Upper lobe of left lung (tissue), 4 donors: Measurements from ENCODE around the gene PAIP2.
"Not testable (repeated sequence)": the region's sequence is repeated elsewhere in the genome, so short reads cannot be mapped to it uniquely, and the experiment has no call there.

Source experiments
- CTCF ChIP-seq, 6 experiments: fragments of 450-650 bp in 4 of 6; fragments of 200-600 bp in 2 of 6; sonication (generic) in 2 of 6; IDR thresholded peaks; one replicate each; pipeline ENCODE4 v1.5.1; 2016 to 2019; ENCODE audit warnings: antibody characterized with exemption in 6 of 6
- EP300 ChIP-seq, 4 donors: sonication (generic); formaldehyde crosslinking; IDR thresholded peaks; one replicate each; pipeline ENCODE4 v1.5.1; 2017; ENCODE audit warnings: antibody characterized with exemption in 4 of 4, control low read depth in 2 of 4

DNA sequence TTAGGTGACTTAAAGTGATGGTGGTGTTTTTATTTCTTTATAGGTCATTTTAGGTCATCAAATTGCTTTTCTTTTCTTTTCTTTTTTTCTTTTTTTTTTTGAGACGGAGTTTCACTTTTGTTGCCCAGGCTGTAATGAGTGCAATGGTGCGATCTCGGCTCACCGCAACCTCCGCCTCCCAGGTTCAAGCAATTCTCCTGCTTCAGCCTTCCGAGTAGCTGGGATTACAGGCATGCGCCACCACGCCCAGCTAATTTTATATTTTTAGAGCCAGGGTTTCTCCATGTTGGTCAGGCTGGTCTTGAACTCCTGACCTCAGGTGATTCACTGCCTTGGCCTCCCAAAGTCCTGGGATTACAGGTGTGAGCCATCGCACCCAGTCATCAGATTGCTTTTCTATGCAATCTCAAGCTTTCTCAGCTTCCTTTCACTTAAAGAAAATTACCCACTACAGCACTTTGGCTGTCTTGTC lies 30.9 kb upstream of the PAIP2 start:
- TF ChIP-seq CTCF, EP300 (IDR thresholded peaks at IDR 0.05): not testable (repeated sequence)
